Adrenal gland (tissue), 12 donors: Measurements from ENCODE around the gene NOSTRIN. TPM values are rescaled to one million over a fixed set of nuclear protein-coding genes. Genes with fewer than 3 reads are reported as not detected.
"Not testable (repeated sequence)": the region's sequence is repeated elsewhere in the genome, so short reads cannot be mapped to it uniquely, and the experiment has no call there.

Experiments used
- DNase-seq, 7 donors: peaks; one replicate each; pipeline ENCODE4 v3.0.0-alpha.2; 2019 to 2020
- H3K27ac ChIP-seq, 5 donors: fragments of 200-600 bp; sonication (generic) in 4 of 5; 1 replicate in 3 of 5; 2 replicates in 2 of 5; pipeline versions ENCODE4 v1.5.1 to v1.8.0; 2016 to 2020; ENCODE audit warnings: mild to moderate bottlenecking in 1 of 5
- H3K27me3 ChIP-seq: fragments of 200-600 bp; 2 replicates; pipeline ENCODE4 v1.8.0; 2021
- H3K36me3 ChIP-seq, 2 donors: fragments of 200-600 bp; replicated peaks in 1 of 2; 1 replicate in 1 of 2; 2 replicates in 1 of 2; pipeline versions ENCODE4 v1.5.1 to v1.8.0; 2018 to 2022
- H3K4me1 ChIP-seq, 2 donors: fragments of 200-600 bp; replicated peaks in 1 of 2; 1 replicate in 1 of 2; 2 replicates in 1 of 2; pipeline versions ENCODE4 v1.5.1 to v1.8.0; 2018 to 2021
- H3K4me3 ChIP-seq, 4 donors: fragments of 200-600 bp; sonication (generic) in 3 of 4; one replicate each; pipeline ENCODE4 v1.5.1; 2016 to 2018
- H3K9me3 ChIP-seq, 3 donors: fragments of 200-600 bp; sonication (generic) in 1 of 3; replicated peaks in 1 of 3; 1 replicate in 2 of 3; 2 replicates in 1 of 3; pipeline versions ENCODE4 v1.5.1 to v1.8.0; 2016 to 2021
- CTCF ChIP-seq, 6 experiments: fragments of 450-650 bp in 4 of 6; fragments of 200-600 bp in 2 of 6; sonication (generic) in 1 of 6; IDR thresholded peaks; 1 replicate in 5 of 6; 2 replicates in 1 of 6; pipeline versions ENCODE4 v1.5.1 to v1.8.0; 2016 to 2021; ENCODE audit warnings: antibody characterized with exemption in 6 of 6, mild to moderate bottlenecking in 2 of 6, moderate library complexity in 1 of 6
- POLR2A ChIP-seq, 2 donors: fragments of 450-650 bp; IDR thresholded peaks; one replicate each; pipeline ENCODE4 v1.6.1; 2017; ENCODE audit warnings: antibody characterized with exemption in 2 of 2, mild to moderate bottlenecking in 2 of 2, moderate library complexity in 1 of 2
- WGBS, 4 donors: extraction: QIAGEN DNeasy Blood & Tissue Kit in 2 of 4; methylation state at CpG; one replicate each; pipeline versions ENCODE4 v1.1.5 to v1.1.7; 2013 to 2017; 5-methylcytosine and 5-hydroxymethylcytosine counted together
- intact Hi-C, 2 donors: fragments of 100-400 bp; cut with DNase I; formaldehyde crosslinking; loops; one replicate each; pipeline versions ENCODE4 v1.14.1 to v1.15.0; 2022 to 2023
- polyA plus RNA-seq, 3 donors: library from polyadenylated mRNA; stranded (reverse); fragments of 200-250 nt in 2 of 3; fragments of 350-450 nt in 1 of 3; fragmentation: Illumina TruSeq in 1 of 3; extraction: RNeasy Lipid Tissue Mini Kit (QIAGEN cat#74804) in 1 of 3; gene quantifications; one replicate each; pipeline ENCODE4 v1.2.3, GENCODE V29; 2013 to 2014
- total RNA-seq, 9 donors: library from RNA; depleted of rRNA in 4 of 9; stranded (reverse); fragments of >200 nt in 4 of 9; fragments of 120-200 nt in 1 of 9; fragmentation: NEBNext Ultra II Directional in 1 of 9; extraction: Animal tissue kit (Norgen Biotek cat#: 25700) in 1 of 9; gene quantifications; one replicate each; pipeline versions ENCODE4 v1.1.0 to v1.2.4, GENCODE V29; 2013 to 2023
- donor health status: healthy with polysubstance abuse.
- donor health status: Bipolar disorder and iron deficiency.
- donor health status: DM: yes; HTN: yes; CAD: no.
- donor health status: DM: no; HTN: no; CAD: no.
- donor health status: DM: no; HTN: no; CAD: no.
- donor health status: DM: yes; HTN: yes; CAD: no.

Gene NOSTRIN
- total and polyA plus RNA-seq, 12 donors, result 13.9 to 134 (median 35.6) TPM

DNA sequence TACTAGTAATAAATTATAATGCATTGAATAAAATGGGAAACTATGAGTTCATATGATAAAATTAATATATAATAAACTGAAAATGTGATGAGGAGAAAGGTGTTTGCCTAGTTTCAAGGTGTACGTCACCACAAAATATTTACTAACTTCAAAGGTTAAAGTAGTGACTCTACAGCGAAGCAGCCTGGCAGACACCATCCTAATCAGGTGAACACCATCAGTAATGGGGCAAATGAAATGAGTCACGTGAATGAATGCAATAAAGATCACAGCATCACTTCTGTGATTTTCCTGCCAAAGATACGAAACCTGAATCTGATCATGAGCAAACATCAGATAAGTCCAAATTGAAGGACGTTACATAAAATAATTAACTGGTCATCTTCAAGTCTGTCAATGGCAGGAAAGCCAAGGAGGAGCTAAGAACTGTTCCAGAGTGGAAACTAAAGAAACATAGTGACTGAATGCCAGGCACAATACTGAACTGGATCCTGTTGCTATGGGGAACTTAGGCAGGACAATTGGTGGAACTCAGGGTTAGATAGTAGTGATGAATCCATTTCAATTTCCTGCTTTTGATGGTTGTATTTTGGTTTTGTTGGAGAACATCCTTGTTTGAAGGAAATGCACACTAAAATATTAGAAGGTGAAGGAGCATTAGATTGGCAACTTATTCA, 12.1 kb upstream of the NOSTRIN start:
- H3K4me3 ChIP-seq, result no peak overlapping the region
- no peak overlapping the region for H3K27ac ChIP-seq
- intact Hi-C loops, result no loop called here
- 53 to 65% (median 56%) methylated on average over 5 of the region's 5 CpGs for WGBS, 4 donors
- no peaks in the 10 kb centered on the region for H3K9me3 ChIP-seq
- peaks cover under 1 to 9% of the 10 kb centered on the region in 2 donors for H3K4me1 ChIP-seq
- H3K27me3 ChIP-seq, result no peaks in the 10 kb centered on the region
- no peak for DNase-seq
- H3K36me3 ChIP-seq, result no peaks in the 10 kb centered on the region
- TF ChIP-seq POLR2A (IDR thresholded peaks at IDR 0.05) (no peak), CTCF (IDR thresholded peaks at IDR 0.05) (no peak)

GRCh38 chr2:168791140-168791539, 11.3 kb upstream of the NOSTRIN start:
- peak overlapping the region in 1 of 5 donors; percentile 5 for H3K27ac ChIP-seq
- H3K27me3 ChIP-seq, H3K36me3 ChIP-seq, H3K4me1 ChIP-seq, H3K4me3 ChIP-seq, DNase-seq, intact Hi-C loops, H3K9me3 ChIP-seq: not testable (repeated sequence)
- 90 to 96% (median 93%) methylated on average over 1 to 2 of the region's 2 CpGs for WGBS, 4 donors

DNA sequence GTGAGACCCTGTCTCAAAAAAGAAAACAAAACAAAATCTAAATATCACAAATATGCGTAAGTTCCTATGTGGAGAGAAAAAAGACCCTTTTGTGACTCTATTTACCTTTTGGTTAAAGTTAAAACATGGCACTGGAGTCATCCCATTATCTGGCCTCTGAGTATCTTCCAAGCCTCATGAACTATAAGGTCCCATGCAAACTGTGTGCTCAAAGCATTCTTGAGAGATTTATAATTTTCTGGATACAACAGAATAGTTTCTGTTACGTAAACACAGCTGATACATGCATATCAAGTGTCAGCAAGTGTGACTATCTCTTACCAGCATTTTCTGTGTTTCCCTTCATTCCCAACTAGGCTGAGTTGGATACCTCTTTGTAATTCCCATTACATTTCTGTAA, 8.8 kb upstream of the NOSTRIN start:
- no peaks in the 10 kb centered on the region for H3K9me3 ChIP-seq
- H3K4me3 ChIP-seq, result no peak overlapping the region
- intact Hi-C loops, result no loop called here
- H3K27ac ChIP-seq, result no peak overlapping the region
- 25 to 74% (median 49%) methylated on average over 2 of the region's 2 CpGs for WGBS, 4 donors
- no peak for TF ChIP-seq CTCF (IDR thresholded peaks at IDR 0.05)
- TF ChIP-seq POLR2A (IDR thresholded peaks at IDR 0.05), result no peak
- no peaks in the 10 kb centered on the region for H3K27me3 ChIP-seq
- H3K4me1 ChIP-seq, result no peaks in the 10 kb centered on the region
- no peaks in the 10 kb centered on the region for H3K36me3 ChIP-seq
- DNase-seq, result no peak

DNA sequence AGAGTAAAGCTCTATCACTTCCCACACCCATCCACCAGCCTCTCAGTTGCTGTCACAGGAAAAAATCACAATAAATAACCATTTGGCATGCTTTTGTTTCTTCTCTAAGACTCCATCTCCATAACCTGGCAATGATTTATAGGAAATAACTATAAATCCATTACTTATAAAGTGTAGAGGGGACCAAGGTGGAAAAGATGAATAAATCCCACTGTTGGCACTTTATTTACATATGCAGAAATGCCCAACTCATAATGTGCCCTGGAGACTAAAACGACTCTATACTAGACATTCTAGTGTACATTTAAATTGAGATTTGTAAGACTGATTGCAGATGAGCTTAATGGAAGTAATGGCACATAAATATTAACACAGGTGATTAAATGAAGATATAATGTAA, 7.5 kb upstream of the NOSTRIN start:
- H3K4me3 ChIP-seq, result no peak overlapping the region
- no peak for TF ChIP-seq POLR2A (IDR thresholded peaks at IDR 0.05)
- TF ChIP-seq CTCF (IDR thresholded peaks at IDR 0.05), result no peak
- no peaks in the 10 kb centered on the region for H3K4me1 ChIP-seq
- intact Hi-C loops, result no loop called here
- no peak overlapping the region for H3K27ac ChIP-seq
- 69 to 79% (median 75%) methylated on average over 1 of the region's 1 CpG for WGBS, 4 donors
- H3K9me3 ChIP-seq, result no peaks in the 10 kb centered on the region
- no peak for DNase-seq
- no peaks in the 10 kb centered on the region for H3K36me3 ChIP-seq
- no peaks in the 10 kb centered on the region for H3K27me3 ChIP-seq

- 52 to 83% (median 72%) methylated on average over 6 to 9 of the region's 9 CpGs for WGBS, 4 donors
- intact Hi-C loops, result no loop called here
Measured at GRCh38 chr2:168796090-168796577, 6.3 kb upstream of the NOSTRIN start.

More at GRCh38 chr2:168796090-168796577, 6.3 kb upstream of the NOSTRIN start:
- Histone ChIP-seq H3K36me3 (no peaks in the 10 kb centered on the region), H3K4me3 (no peak overlapping the region), H3K27ac (peak overlapping the region in 2 of 5 donors; percentile 47 to 87), H3K9me3 (no peaks in the 10 kb centered on the region), H3K27me3 (no peaks in the 10 kb centered on the region), H3K4me1 (no peaks in the 10 kb centered on the region)
- DNase-seq, result no peak
- no peak for TF ChIP-seq CTCF (IDR thresholded peaks at IDR 0.05)
- TF ChIP-seq POLR2A (IDR thresholded peaks at IDR 0.05), result no peak
